HL-60 (cell line): Measurements from ENCODE around the gene KCNV2.

ENCODE experiments used
- DNase-seq, 2 experiments: peaks; one replicate each; pipeline ENCODE4 v3.0.0-alpha.2; 2010 to 2020; ENCODE audit warnings: low read depth in 1 of 2, low spot score in 1 of 2
- H3K27ac ChIP-seq: fragments of 250-450 bp; sonication (Bioruptor Pico); replicated peaks from 2 replicates; pipeline ENCODE4 v1.5.1; 2020; ENCODE audit warnings: mild to moderate bottlenecking, moderate library complexity
- H3K27me3 ChIP-seq: fragments of 250-450 bp; sonication (Bioruptor Pico); 2 replicates; pipeline ENCODE4 v1.5.1; 2021; ENCODE audit warnings: mild to moderate bottlenecking, moderate library complexity; ENCODE audit not compliant: insufficient read depth, poor library complexity, severe bottlenecking
- H3K4me3 ChIP-seq: replicated peaks from 2 replicates; pipeline ENCODE4 v1.5.1; 2011; ENCODE audit warnings: mild to moderate bottlenecking, control low read depth, low read length; ENCODE audit not compliant: insufficient read depth
- GABPA ChIP-seq: IDR thresholded peaks from 2 replicates; pipeline ENCODE4 v1.6.1; 2012; ENCODE audit warnings: low read depth
- POLR2AphosphoS5 ChIP-seq: IDR thresholded peaks from 2 replicates; pipeline ENCODE4 v1.6.1; 2012; ENCODE audit warnings: low read depth
- SPI1 ChIP-seq: IDR thresholded peaks from 2 replicates; pipeline ENCODE4 v1.6.1; 2012; ENCODE audit warnings: low read depth, mild to moderate bottlenecking, borderline replicate concordance
- TF ChIP-seq, protein P1 (sequence below): IDR thresholded peaks from one replicate; pipeline ENCODE4 v1.5.1; 2011; ENCODE audit warnings: low read length, control low read depth, inconsistent platforms; ENCODE audit not compliant: insufficient read depth
- TF ChIP-seq, protein P2 (sequence below): IDR thresholded peaks from 2 replicates; pipeline ENCODE4 v1.6.1; 2012; ENCODE audit warnings: low read depth; ENCODE audit not compliant: insufficient replicate concordance

Gene KCNV2

DNA sequence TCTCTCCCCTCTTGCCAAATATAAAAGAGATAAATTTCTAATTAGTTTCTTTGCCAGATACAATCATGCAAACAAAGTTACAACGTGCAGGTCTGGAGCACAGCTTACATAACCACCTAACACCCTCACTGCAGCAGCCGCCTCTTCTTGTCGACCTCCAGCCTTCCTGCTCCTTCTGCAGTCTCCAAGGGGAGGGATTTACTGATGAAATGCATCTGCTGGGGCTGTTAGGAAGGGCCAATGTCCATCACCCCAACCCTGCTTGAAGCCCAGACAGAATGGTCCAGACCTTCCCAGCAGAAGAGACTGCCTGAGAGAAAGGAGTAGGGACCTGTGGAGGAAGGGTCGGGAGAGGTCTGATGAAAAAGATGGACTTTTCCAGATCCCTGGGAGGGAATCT is 15.2 kb downstream of the KCNV2 start:
- no peak overlapping the region for H3K27ac ChIP-seq
- H3K27me3 ChIP-seq = no peaks in the 10 kb centered on the region
- DNase-seq = no peak
- TF ChIP-seq, protein P1, sequence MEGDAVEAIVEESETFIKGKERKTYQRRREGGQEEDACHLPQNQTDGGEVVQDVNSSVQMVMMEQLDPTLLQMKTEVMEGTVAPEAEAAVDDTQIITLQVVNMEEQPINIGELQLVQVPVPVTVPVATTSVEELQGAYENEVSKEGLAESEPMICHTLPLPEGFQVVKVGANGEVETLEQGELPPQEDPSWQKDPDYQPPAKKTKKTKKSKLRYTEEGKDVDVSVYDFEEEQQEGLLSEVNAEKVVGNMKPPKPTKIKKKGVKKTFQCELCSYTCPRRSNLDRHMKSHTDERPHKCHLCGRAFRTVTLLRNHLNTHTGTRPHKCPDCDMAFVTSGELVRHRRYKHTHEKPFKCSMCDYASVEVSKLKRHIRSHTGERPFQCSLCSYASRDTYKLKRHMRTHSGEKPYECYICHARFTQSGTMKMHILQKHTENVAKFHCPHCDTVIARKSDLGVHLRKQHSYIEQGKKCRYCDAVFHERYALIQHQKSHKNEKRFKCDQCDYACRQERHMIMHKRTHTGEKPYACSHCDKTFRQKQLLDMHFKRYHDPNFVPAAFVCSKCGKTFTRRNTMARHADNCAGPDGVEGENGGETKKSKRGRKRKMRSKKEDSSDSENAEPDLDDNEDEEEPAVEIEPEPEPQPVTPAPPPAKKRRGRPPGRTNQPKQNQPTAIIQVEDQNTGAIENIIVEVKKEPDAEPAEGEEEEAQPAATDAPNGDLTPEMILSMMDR = no peak
- TF ChIP-seq SPI1 = no peak
- TF ChIP-seq GABPA = no peak
- TF ChIP-seq, protein P2, sequence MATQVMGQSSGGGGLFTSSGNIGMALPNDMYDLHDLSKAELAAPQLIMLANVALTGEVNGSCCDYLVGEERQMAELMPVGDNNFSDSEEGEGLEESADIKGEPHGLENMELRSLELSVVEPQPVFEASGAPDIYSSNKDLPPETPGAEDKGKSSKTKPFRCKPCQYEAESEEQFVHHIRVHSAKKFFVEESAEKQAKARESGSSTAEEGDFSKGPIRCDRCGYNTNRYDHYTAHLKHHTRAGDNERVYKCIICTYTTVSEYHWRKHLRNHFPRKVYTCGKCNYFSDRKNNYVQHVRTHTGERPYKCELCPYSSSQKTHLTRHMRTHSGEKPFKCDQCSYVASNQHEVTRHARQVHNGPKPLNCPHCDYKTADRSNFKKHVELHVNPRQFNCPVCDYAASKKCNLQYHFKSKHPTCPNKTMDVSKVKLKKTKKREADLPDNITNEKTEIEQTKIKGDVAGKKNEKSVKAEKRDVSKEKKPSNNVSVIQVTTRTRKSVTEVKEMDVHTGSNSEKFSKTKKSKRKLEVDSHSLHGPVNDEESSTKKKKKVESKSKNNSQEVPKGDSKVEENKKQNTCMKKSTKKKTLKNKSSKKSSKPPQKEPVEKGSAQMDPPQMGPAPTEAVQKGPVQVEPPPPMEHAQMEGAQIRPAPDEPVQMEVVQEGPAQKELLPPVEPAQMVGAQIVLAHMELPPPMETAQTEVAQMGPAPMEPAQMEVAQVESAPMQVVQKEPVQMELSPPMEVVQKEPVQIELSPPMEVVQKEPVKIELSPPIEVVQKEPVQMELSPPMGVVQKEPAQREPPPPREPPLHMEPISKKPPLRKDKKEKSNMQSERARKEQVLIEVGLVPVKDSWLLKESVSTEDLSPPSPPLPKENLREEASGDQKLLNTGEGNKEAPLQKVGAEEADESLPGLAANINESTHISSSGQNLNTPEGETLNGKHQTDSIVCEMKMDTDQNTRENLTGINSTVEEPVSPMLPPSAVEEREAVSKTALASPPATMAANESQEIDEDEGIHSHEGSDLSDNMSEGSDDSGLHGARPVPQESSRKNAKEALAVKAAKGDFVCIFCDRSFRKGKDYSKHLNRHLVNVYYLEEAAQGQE = no peak
- no peak for TF ChIP-seq POLR2AphosphoS5
- no peak overlapping the region for H3K4me3 ChIP-seq

DNA sequence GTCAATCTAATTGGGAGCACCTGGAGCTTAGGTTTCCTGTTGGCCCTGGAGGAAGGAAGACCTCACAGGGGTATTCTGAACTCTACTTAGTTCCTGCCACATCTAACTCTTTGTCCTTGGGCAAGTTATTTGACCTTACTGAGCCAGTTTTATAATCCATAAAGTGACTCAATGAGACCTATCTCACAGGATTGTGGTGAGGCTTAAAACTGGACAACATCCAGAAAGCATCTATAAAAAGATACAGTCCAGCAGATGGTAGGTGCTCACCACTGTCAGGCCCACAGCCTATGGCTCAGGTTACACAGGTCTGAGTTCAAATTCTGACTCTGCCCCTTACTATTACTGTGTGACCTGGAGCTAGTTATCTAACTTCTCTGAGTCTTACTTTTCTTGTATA is 23.3 kb downstream of the KCNV2 start:
- TF ChIP-seq GABPA (no peak), SPI1 (no peak), POLR2AphosphoS5 (no peak)
- TF ChIP-seq, protein P1 = no peak
- TF ChIP-seq, protein P2 = no peak
- no peak for DNase-seq

DNA sequence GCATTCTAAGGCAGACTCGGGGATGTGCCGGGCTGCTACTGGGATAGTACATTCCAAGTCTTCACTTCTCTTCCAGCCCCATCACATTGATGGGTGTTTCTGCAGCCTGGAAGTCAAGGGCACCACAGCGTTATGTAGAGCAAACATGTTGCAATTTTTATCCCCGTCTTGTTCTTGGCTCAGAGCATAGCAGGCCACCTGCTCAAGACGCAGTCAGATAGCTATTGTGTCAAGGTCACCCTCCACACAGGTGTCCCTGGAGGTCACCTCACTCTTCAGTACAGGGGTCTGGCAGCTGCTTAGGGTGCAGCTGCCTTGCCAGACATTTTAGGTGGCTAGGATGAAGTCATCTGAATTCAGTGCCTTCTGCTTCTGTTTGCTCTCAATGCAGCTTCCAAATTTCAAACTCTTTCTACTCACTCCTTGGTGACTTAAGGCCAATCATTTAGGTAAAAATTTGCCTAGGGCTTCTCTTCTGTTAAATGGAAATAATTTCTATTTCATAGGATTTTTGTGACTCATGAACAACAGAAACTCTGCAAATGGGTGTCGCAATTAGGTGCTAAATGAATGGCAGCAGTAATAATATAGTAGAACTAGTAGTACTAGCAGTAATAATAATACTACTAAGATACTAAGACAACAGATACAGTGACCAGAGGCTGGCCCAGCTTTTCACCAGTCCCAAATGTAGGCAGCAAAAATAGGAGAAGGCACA is 24.3 kb downstream of the KCNV2 start:
- no peak overlapping the region for H3K27ac ChIP-seq
- no peak for DNase-seq
- TF ChIP-seq GABPA (no peak), SPI1 (no peak), POLR2AphosphoS5 (no peak)
- TF ChIP-seq, protein P2 = no peak
- TF ChIP-seq, protein P1 = no peak
- H3K27me3 ChIP-seq = no peaks in the 10 kb centered on the region
- no peak overlapping the region for H3K4me3 ChIP-seq

More for the DNA sequence above, 23.3 kb downstream of the KCNV2 start:
- no peaks in the 10 kb centered on the region for H3K27me3 ChIP-seq
- H3K27ac ChIP-seq = no peak overlapping the region
- no peak overlapping the region for H3K4me3 ChIP-seq
